ENCODE results near the gene GNB4. TPM values are rescaled to one million over a fixed set of nuclear protein-coding genes. Genes with fewer than 3 reads are reported as not detected.

GNB4 gene
- total RNA-seq, 4 donors from 2014 or later, result 18.2 to 110 (median 47.8) TPM

- no peaks in the 10 kb centered on the region for H3K4me1 ChIP-seq
- H3K4me3 ChIP-seq, result no peak overlapping the region
- intact Hi-C loops (cut with DNase I; ENCODE audit: low total_unique reads), result no loop called here
- no peak overlapping the region for H3K27ac ChIP-seq
- TF ChIP-seq CTCF (IDR thresholded peaks at IDR 0.05) (no peak), POLR2A (IDR thresholded peaks at IDR 0.05) (no peak)
- H3K27me3 ChIP-seq, result no peaks in the 10 kb centered on the region
- no peaks in the 10 kb centered on the region for H3K36me3 ChIP-seq
- DNase-seq, result no peak
- H3K9me3 ChIP-seq, result no peaks in the 10 kb centered on the region
These were observed 31.6 kb upstream of the GNB4 start for GRCh38 chr3:179482857-179483256.

GRCh38 chr3:179476215-179476614 is 24.9 kb upstream of the GNB4 start:
- intact Hi-C loops (cut with DNase I; ENCODE audit: low total_unique reads), result no loop called here
- H3K9me3 ChIP-seq, result no peaks in the 10 kb centered on the region
- no peak overlapping the region for H3K4me3 ChIP-seq
- no peaks in the 10 kb centered on the region for H3K27me3 ChIP-seq
- H3K36me3 ChIP-seq, result no peaks in the 10 kb centered on the region
- no peaks in the 10 kb centered on the region for H3K4me1 ChIP-seq
- no peak overlapping the region for H3K27ac ChIP-seq
- no peak for DNase-seq
- TF ChIP-seq POLR2A (IDR thresholded peaks at IDR 0.05) (no peak), CTCF (IDR thresholded peaks at IDR 0.05) (no peak)

GRCh38 chr3:179474480-179474879 is 23.2 kb upstream of the GNB4 start:
- Histone ChIP-seq H3K27me3 (no peaks in the 10 kb centered on the region), H3K4me1 (no peaks in the 10 kb centered on the region), H3K36me3 (no peaks in the 10 kb centered on the region), H3K27ac (no peak overlapping the region), H3K9me3 (no peaks in the 10 kb centered on the region), H3K4me3 (no peak overlapping the region)
- TF ChIP-seq CTCF (IDR thresholded peaks at IDR 0.05) (no peak), POLR2A (IDR thresholded peaks at IDR 0.05) (no peak)
- no peak for DNase-seq
- intact Hi-C loops (cut with DNase I; ENCODE audit: low total_unique reads), result no loop called here

GRCh38 chr3:179473565-179473964 is 22.3 kb upstream of the GNB4 start:
- Histone ChIP-seq H3K27me3 (no peaks in the 10 kb centered on the region), H3K4me1 (no peaks in the 10 kb centered on the region), H3K4me3 (no peak overlapping the region), H3K36me3 (no peaks in the 10 kb centered on the region), H3K27ac (peak overlapping the region in 1 of 2 donors; percentile 19), H3K9me3 (no peaks in the 10 kb centered on the region)
- intact Hi-C loops (cut with DNase I; ENCODE audit: low total_unique reads), result no loop called here
- TF ChIP-seq CTCF (IDR thresholded peaks at IDR 0.05), result no peak
- TF ChIP-seq POLR2A (IDR thresholded peaks at IDR 0.05), result no peak
- no peak for DNase-seq

GRCh38 chr3:179464323-179465092 is 13.2 kb upstream of the GNB4 start:
- Histone ChIP-seq H3K9me3 (no peaks in the 10 kb centered on the region), H3K4me1 (no peaks in the 10 kb centered on the region), H3K27me3 (no peaks in the 10 kb centered on the region), H3K4me3 (no peak overlapping the region), H3K36me3 (no peaks in the 10 kb centered on the region), H3K27ac (no peak overlapping the region)
- intact Hi-C loops (cut with DNase I; ENCODE audit: low total_unique reads), result no loop called here
- DNase-seq, result no peak
- TF ChIP-seq CTCF (IDR thresholded peaks at IDR 0.05) (no peak), POLR2A (IDR thresholded peaks at IDR 0.05) (no peak)
